GM10248 (cell line): Measurements from ENCODE around the gene S1PR3.

Source experiments
- CTCF ChIA-PET: fragments of 300-600 bp; sonication (Branson Sonifier 250); formaldehyde crosslinking; extraction: SDS; loops from one replicate; lab custom pipeline; 2021; ENCODE audit warnings: antibody characterized with exemption; lab: Yijun Ruan, JAX
- POLR2A ChIA-PET: fragments of 350-650 bp; sonication (Branson Sonifier 250); formaldehyde crosslinking; extraction: SDS; loops from one replicate; lab custom pipeline; 2020; ENCODE audit warnings: antibody characterized with exemption; lab: Yijun Ruan, JAX
- DNase-seq: peaks from one replicate; pipeline ENCODE4 v3.0.0; 2012; ENCODE audit errors: extremely low spot score
- CTCF ChIP-seq: IDR thresholded peaks from 2 replicates; pipeline ENCODE4 v1.5.1; 2012; ENCODE audit warnings: mild to moderate bottlenecking, low read depth; ENCODE audit errors: extremely low read depth, missing control alignments, control extremely low read depth

S1PR3 gene

DNA sequence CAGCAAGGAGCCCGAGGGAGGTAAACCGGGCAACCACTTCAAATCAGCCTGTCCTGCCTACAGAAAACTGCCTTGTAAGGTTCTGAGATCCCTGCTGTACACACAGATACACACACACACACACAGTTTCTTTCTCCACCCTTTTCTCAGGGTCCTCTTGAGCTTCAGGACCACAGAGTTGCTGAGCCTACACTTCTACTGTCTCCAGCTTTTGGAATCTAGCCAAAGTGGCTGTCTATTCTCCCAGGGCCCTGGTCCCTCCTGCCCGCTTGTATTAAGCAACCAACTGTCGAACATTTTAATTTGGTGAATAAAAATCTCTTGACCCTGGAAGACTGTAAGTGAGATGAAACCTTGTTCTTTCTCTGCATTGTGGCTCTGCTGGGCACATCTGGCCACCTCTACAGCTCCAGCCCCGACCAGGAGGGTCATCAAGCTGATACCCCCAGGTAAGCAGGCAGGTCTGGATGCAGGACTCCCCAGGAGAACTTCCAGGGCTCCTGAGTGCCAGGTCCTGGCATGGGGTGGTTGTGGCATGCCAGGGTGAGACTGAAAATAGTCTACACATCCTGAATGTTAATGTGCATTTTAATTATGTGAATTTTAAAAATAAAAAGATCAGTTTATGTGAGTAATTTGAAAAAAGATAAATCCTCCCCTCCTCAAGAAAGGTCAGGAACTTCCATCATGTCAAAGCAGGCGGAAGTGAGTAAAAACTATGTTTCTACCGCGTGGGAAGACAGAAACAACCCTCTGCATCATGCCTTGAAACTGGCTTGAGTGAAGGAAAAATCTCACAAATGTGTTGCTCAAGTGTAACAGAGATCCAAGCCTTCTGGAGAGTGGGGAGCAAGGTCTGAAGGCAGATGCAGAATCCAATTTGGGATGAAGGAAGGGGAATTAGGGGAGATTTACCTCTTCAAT lies 15.0 kb upstream of the S1PR3 start:
- no peak for DNase-seq
- no peak for TF ChIP-seq CTCF
- ChIA-PET CTCF (no interaction called here), POLR2A (no interaction called here)

DNA sequence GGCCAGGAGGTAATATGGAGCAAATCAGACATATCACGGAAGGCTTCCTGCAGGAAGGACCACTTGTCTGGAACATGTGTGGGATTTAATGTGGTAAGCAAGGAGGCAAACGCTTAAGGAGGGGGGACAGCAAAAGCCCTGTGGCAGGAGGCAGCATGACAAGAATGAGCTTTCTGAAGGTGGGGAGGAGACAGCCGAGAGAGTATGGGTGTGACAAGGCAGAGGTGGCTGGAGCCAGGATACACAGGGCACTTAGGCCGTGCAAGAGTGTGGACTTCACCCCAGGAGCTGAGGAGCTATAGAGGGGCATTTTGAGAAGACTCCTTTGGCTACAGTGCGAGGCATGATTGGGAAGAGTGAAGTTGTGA lies 14.4 kb upstream of the S1PR3 start:
- TF ChIP-seq CTCF, result no peak
- ChIA-PET CTCF (interaction anchor here (1.5 kb wide), 1 partner anchor 24 kb away, joined by 4 read pairs; no protein-coding TSS in a partner anchor), POLR2A (no interaction called here)
- DNase-seq, result no peak

GRCh38 chr9:88978034-88978433 lies 13.2 kb upstream of the S1PR3 start:
- TF ChIP-seq CTCF, result no peak
- ChIA-PET POLR2A (no interaction called here), CTCF (interaction anchor here (1.0 to 1.5 kb wide), 2 partner anchors 23 to 35 kb away, joined by 3 to 4 read pairs; no protein-coding TSS in a partner anchor)
- no peak for DNase-seq

GRCh38 chr9:88979021-88979420 lies 12.2 kb upstream of the S1PR3 start:
- CTCF ChIA-PET, result no interaction called here
- DNase-seq, result no peak
- POLR2A ChIA-PET, result no interaction called here
- no peak for TF ChIP-seq CTCF

DNA sequence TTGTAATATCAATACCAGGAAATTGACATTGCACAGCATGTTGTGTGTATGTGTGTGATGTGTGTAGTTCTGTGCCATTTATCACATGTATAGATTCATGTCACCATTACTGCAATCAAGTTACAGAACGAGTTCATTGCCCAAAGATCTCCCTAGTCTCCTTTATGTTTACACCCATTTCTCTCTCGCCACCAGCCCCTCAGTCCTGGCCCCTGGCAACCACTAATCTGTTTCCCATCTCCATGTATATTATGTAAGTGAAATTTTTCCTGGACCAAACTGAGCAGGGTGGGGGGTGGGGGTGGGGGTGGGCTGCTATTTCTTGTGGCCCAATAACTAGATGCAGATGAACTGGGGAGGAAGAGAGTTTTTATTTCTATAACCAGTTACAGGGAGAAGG lies 11.5 kb upstream of the S1PR3 start:
- DNase-seq, result no peak
- CTCF ChIA-PET, result no interaction called here
- POLR2A ChIA-PET, result no interaction called here
- no peak for TF ChIP-seq CTCF

- no peak for TF ChIP-seq CTCF
- POLR2A ChIA-PET, result no interaction called here
- DNase-seq, result no peak
- CTCF ChIA-PET, result no interaction called here
Observed at GRCh38 chr9:88980740-88981203, 10.5 kb upstream of the S1PR3 start.
